H1 (cell line): ENCODE results near the gene ST6GALNAC3. TPM values are rescaled to one million over a fixed set of nuclear protein-coding genes. Genes with fewer than 3 reads are reported as not detected.

Experiments used
- BCL11A ChIP-seq, 2 experiments: IDR thresholded peaks; one replicate each; pipeline ENCODE4 v1.6.1; 2011; ENCODE audit warnings: low read depth in 2 of 2, low read length in 2 of 2, mild to moderate bottlenecking in 2 of 2
- EZH2 ChIP-seq: fragments of 200-600 bp; sonication (generic); IDR thresholded peaks from 2 replicates; pipeline ENCODE4 v1.7.1; 2012; ENCODE audit warnings: low read depth, mild to moderate bottlenecking, moderate library complexity, low read length, inconsistent platforms; ENCODE audit not compliant: severe bottlenecking
- HDAC2 ChIP-seq, 2 experiments: fragments of 300-600 bp in 1 of 2; sonication (generic) in 1 of 2; IDR thresholded peaks; 2 replicates each; pipeline ENCODE4 v1.6.1; 2011 to 2012; ENCODE audit warnings: low read depth in 2 of 2, low read length in 2 of 2, mild to moderate bottlenecking in 2 of 2, moderate library complexity in 2 of 2, borderline replicate concordance in 1 of 2, inconsistent platforms in 1 of 2
- RAD21 ChIP-seq, 2 experiments: IDR thresholded peaks in 1 of 2; conservative IDR thresholded peaks in 1 of 2; 2 replicates each; pipeline ENCODE4 v1.6.1; 2011; ENCODE audit warnings: low read depth in 2 of 2, low read length in 2 of 2, improper control_type of control experiment in 1 of 2, inconsistent platforms in 1 of 2, mild to moderate bottlenecking in 1 of 2, moderate library complexity in 1 of 2
- SAP30 ChIP-seq: fragments of 300-600 bp; sonication (generic); IDR thresholded peaks from 2 replicates; pipeline ENCODE4 v1.7.1; 2012; ENCODE audit warnings: low read length, moderate library complexity, mild to moderate bottlenecking, inconsistent platforms; ENCODE audit not compliant: insufficient read depth, insufficient replicate concordance
- TBP ChIP-seq: IDR thresholded peaks from 2 replicates; pipeline ENCODE4 v1.6.1; 2011; ENCODE audit warnings: low read depth, low read length, improper control_type of control experiment
- YY1 ChIP-seq: IDR thresholded peaks from 2 replicates; pipeline ENCODE4 v1.6.1; 2011; ENCODE audit warnings: low read depth, mild to moderate bottlenecking, low read length
- polyA plus RNA-seq, 7 experiments: library from polyadenylated mRNA; depleted of rRNA in 3 of 7; stranded (reverse) in 5 of 7; unstranded in 2 of 7; fragments of >200 nt in 5 of 7; fragments of 200-250 nt in 2 of 7; gene quantifications; 1 replicate in 5 of 7; 2 replicates in 1 of 7; 4 replicates in 1 of 7; pipeline versions ENCODE4 v1.2.1 to v1.2.3, GENCODE V29; 2011 to 2013; ENCODE audit warnings: missing spikeins in 2 of 7, mixed read lengths in 2 of 7
- total RNA-seq: library from RNA; stranded (reverse); fragmentation: NEBNext Ultra II Directional; extraction: Animal tissue kit (Norgen Biotek cat#: 25700); gene quantifications from 2 replicates; pipeline ENCODE4 v1.2.1, GENCODE V29; 2021

ST6GALNAC3 gene
- total and polyA plus RNA-seq, 2 of the 8 experiments (the other 6 are each of a cell fraction or from before 2014, with no cell fraction given), result 4.9 to 19.0 TPM

- TF ChIP-seq HDAC2 (IDR thresholded peaks at IDR 0.05; ENCODE audit: borderline replicate concordance in 1 of 2, low read depth in 2 of 2, low read length in 2 of 2) (no peak), BCL11A (IDR thresholded peaks at IDR 0.05; ENCODE audit: low read depth in 2 of 2, low read length in 2 of 2) (no peak), TBP (no peak), RAD21 (IDR thresholded peaks at IDR 0.05 in 1 of 2, conservative IDR thresholded peaks at IDR 0.05 in 1 of 2; ENCODE audit: low read depth in 2 of 2, low read length in 2 of 2) (no peak), YY1 (no peak), SAP30 (no peak), EZH2 (no peak)
Observed at GRCh38 chr1:76256289-76257223, 182.0 kb downstream of the ST6GALNAC3 start (continued).
